Measurements from ENCODE around the gene SYMPK. TPM values are rescaled to one million over a fixed set of nuclear protein-coding genes. Genes with fewer than 3 reads are reported as not detected.
A peak's percentile ranks its signal among the peaks of the same experiment; 100 is the strongest.

SYMPK gene
- total and polyA plus RNA-seq, 7 experiments from 2014 or later, result 9.9 to 110 (median 84.2) TPM

DNA sequence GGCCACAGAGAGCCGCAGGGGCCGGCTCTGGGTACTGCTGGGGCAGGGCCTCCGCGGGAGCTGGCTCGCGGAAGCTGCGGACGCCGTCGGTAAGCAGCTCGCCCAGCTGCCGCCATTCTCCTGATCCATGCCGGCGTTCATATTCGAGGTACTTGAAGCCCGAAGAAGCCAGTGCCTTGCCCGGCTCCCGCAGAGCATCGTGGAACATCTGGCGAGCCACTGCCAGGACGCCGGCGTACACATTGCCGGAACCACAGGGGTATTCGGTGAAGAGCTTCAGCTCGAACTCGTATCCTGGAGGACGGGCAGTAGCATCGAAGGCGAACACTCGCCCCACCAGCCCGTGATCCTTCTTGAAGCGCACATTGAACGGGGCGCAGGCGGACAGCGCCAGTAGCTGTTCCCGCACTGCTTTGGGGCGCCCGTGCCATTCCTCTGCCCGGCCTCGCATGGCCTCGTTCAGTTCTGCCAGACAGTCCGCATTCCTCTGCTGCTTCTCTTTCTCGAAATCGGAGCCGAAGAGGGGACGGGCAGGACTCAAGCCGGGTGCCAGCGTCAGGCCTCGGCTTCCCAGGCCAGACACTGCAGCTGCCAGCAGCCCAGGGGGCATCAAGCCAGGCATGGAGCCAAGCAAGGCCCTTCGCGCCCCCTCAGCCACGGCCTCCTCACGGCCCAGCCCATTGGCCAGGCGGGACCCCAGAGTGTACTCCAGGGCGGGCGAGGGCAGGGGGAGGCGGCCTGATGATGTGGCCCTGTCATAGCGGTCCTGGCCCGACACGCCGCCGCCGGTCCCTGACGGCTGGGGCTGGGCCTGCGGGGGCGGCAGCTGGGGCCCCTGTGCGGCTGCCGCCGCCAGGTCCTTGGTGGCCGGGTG, 22.0 kb upstream of the SYMPK start:
- Histone ChIP-seq H3K27ac (ENCODE audit: low read depth, low read length) (peak overlapping the region; percentile 86), H3K4me3 (ENCODE audit: low read length) (peak overlapping the region; percentile 99), H3K9me3 (ENCODE audit: control insufficient read depth in 2 of 3, low read length in 3 of 3) (no peaks in the 10 kb centered on the region), H3K4me1 (ENCODE audit: control insufficient read depth in 2 of 2, insufficient read depth in 2 of 2, low read length in 2 of 2) (peaks cover 15 to 34% of the 10 kb centered on the region in 2 donors), H3K27me3 (ENCODE audit: control insufficient read depth in 2 of 2, insufficient read depth in 2 of 2, low read length in 2 of 2) (no peaks in the 10 kb centered on the region), H3K36me3 (ENCODE audit: control insufficient read depth in 2 of 3, insufficient read depth in 3 of 3, low read length in 3 of 3) (no peaks in the 10 kb centered on the region)
- Mint-ChIP-seq H3K36me3 (peaks cover 0 to 6% (median 5%) of the 10 kb centered on the region in 5 donors), H3K4me1 (peaks cover 14 to 36% (median 21%) of the 10 kb centered on the region in 7 donors), H3K9me3 (peaks cover 0 to 4% (median 0%) of the 10 kb centered on the region in 11 donors), H3K27me3 (peaks cover 0 to 3% (median 0%) of the 10 kb centered on the region in 5 donors), H3K4me3 (peak overlapping the region; percentile 30 to 96 (median 68)), H3K27ac (peak overlapping the region in 1 of 9 donors; percentile 72)
- POLR2A ChIA-PET, result interaction anchor here (0.5 to 4.2 kb wide), 2 partner anchors 17 to 1464 kb away, joined by 3 to 42 read pairs; partner anchors contain the start of genes DHX34 and MYPOP
- ATAC-seq, result no peak
- DNase-seq, result peak in 2 of 9 donors; percentile 29 to 47
- intact Hi-C loops (cut with micrococcal nuclease), result loop anchor here (5.0 to 10.0 kb wide), 6 partner anchors 380 to 1600 kb away; partner anchors contain the start of genes BLOC1S3 (in 1 of the 2), KPTN (in 1 of the 2), PPP1R37 (in 1 of the 2) and TOMM40 (in 1 of the 2)
- CTCF ChIA-PET, result interaction anchor here (0.6 to 2.5 kb wide), 4 partner anchors 21 to 360 kb away, joined by 3 to 12 read pairs (median 6); partner anchors contain the start of gene CCDC61

- Histone ChIP-seq H3K36me3 (ENCODE audit: control insufficient read depth in 2 of 3, insufficient read depth in 3 of 3, low read length in 3 of 3) (no peaks in the 10 kb centered on the region), H3K9me3 (ENCODE audit: control insufficient read depth in 2 of 3, low read length in 3 of 3) (no peaks in the 10 kb centered on the region), H3K4me1 (ENCODE audit: control insufficient read depth in 2 of 2, insufficient read depth in 2 of 2, low read length in 2 of 2) (peaks cover 15 to 34% of the 10 kb centered on the region in 2 donors), H3K27me3 (ENCODE audit: control insufficient read depth in 2 of 2, insufficient read depth in 2 of 2, low read length in 2 of 2) (no peaks in the 10 kb centered on the region), H3K27ac (ENCODE audit: low read depth, low read length) (peak overlapping the region; percentile 34), H3K4me3 (ENCODE audit: low read length) (no peak overlapping the region)
- CTCF ChIA-PET, result interaction anchor here (1.1 to 2.8 kb wide), 5 partner anchors 8 to 114 kb away, joined by 3 to 12 read pairs (median 5); no protein-coding TSS in a partner anchor
- intact Hi-C loops (cut with micrococcal nuclease), result loop anchor here (1.0 to 10.0 kb wide), 5 partner anchors 67 to 1601 kb away; partner anchors contain the start of gene KPTN (in 1 of the 2)
- POLR2A ChIA-PET, result interaction anchor here (0.5 to 4.2 kb wide), 2 partner anchors 18 to 1465 kb away, joined by 3 to 42 read pairs; partner anchors contain the start of genes DHX34 and MYPOP
- Mint-ChIP-seq H3K4me3 (peak overlapping the region in 9 of 10 donors; percentile 76 to 95 (median 83)), H3K36me3 (peaks cover 0 to 6% (median 5%) of the 10 kb centered on the region in 5 donors), H3K4me1 (peaks cover 14 to 36% (median 21%) of the 10 kb centered on the region in 7 donors), H3K9me3 (peaks cover 0 to 4% (median 0%) of the 10 kb centered on the region in 11 donors), H3K27me3 (peaks cover 0 to 3% (median 0%) of the 10 kb centered on the region in 5 donors), H3K27ac (peak overlapping the region in 5 of 9 donors; percentile 43 to 94 (median 80))
- no peak for DNase-seq
- no peak for ATAC-seq
Observed at GRCh38 chr19:45883881-45884681, 21.1 kb upstream of the SYMPK start.

GRCh38 chr19:45883586-45883880, 20.6 kb upstream of the SYMPK start:
- peaks cover 0 to 6% (median 5%) of the 10 kb centered on the region in 5 donors for H3K36me3 Mint-ChIP-seq
- ATAC-seq (no peak), DNase-seq (no peak)
- H3K27ac Mint-ChIP-seq, result peak overlapping the region; percentile 6 to 94 (median 75)
- peaks cover 18 to 39% (median 24%) of the 10 kb centered on the region in 7 donors for H3K4me1 Mint-ChIP-seq
- H3K9me3 Mint-ChIP-seq, result peaks cover 0 to 4% (median 0%) of the 10 kb centered on the region in 11 donors
- intact Hi-C loops (cut with micrococcal nuclease), result loop anchor here (1.0 to 10.0 kb wide), 5 partner anchors 66 to 1601 kb away; partner anchors contain the start of gene KPTN (in 1 of the 2)
- ChIA-PET CTCF (interaction anchor here (1.5 to 2.8 kb wide), 4 partner anchors 9 to 114 kb away, joined by 3 to 12 read pairs (median 4); no protein-coding TSS in a partner anchor), POLR2A (no interaction called here)
- Histone ChIP-seq H3K4me1 (ENCODE audit: control insufficient read depth in 2 of 2, insufficient read depth in 2 of 2, low read length in 2 of 2) (peaks cover 15 to 34% of the 10 kb centered on the region in 2 donors), H3K27ac (ENCODE audit: low read depth, low read length) (peak overlapping the region; percentile 34), H3K9me3 (ENCODE audit: control insufficient read depth in 2 of 3, low read length in 3 of 3) (no peaks in the 10 kb centered on the region), H3K27me3 (ENCODE audit: control insufficient read depth in 2 of 2, insufficient read depth in 2 of 2, low read length in 2 of 2) (no peaks in the 10 kb centered on the region), H3K4me3 (ENCODE audit: low read length) (no peak overlapping the region), H3K36me3 (ENCODE audit: control insufficient read depth in 2 of 3, insufficient read depth in 3 of 3, low read length in 3 of 3) (no peaks in the 10 kb centered on the region)
- peaks cover 0 to 6% (median 3%) of the 10 kb centered on the region in 5 donors for H3K27me3 Mint-ChIP-seq
- peak overlapping the region; percentile 76 to 88 (median 82) for H3K4me3 Mint-ChIP-seq

DNA sequence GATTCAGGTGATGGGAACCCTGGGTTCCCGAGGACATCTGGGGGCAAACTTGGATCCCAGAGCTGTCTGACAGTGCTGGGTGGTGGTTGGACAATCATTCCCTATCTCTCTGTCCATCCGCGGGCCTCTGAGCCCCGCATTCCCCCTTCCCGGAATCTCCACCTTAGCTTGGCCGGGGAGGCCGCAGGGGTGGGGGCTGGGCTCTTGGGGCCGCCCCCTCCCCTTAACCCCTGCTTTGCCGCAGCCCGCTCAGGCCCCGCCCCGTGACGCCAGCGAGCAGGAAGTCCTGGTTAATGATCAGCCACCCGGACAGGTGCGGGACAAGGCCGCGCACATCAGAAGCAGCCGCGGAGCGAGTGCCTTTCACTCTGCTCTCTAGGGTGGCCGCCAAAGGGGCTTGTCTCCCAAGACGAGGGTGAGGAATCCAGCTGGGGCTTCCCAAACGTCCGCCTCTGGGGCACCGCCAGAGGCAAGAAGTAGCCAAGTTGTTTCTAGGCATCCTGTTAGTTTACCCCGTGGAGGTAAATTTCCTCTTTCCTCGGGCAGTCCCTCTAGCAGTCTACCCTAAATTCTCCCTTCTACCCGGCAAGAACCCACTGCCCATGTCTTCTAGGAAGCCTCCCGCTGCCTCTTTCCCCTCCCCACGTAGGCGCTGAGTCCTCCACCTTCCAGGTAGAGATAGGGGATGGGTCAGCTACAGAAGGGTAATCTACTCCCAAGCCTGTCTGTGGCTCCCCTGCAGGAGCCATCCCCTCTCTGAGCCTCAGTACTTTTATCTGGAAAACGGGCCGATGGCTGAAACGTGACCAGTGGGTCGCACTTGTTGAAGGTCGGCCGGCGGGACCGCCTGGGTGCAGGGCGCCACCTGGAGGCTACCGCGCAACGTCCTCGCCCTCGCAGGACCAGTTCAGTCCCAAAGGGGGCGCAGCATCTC, 20.0 kb upstream of the SYMPK start:
- H3K36me3 Mint-ChIP-seq, result peaks cover 0 to 6% (median 5%) of the 10 kb centered on the region in 5 donors
- intact Hi-C loops (cut with micrococcal nuclease), result loop anchor here (1.0 to 10.0 kb wide), 5 partner anchors 66 to 1602 kb away; partner anchors contain the start of gene KPTN (in 1 of the 2)
- peaks cover 0 to 10% (median 7%) of the 10 kb centered on the region in 5 donors for H3K27me3 Mint-ChIP-seq
- H3K4me1 Mint-ChIP-seq, result peaks cover 20 to 43% (median 28%) of the 10 kb centered on the region in 7 donors
- H3K4me3 Mint-ChIP-seq, result peak overlapping the region; percentile 76 to 88 (median 82)
- H3K27ac Mint-ChIP-seq, result peak overlapping the region; percentile 6 to 94 (median 75)
- Histone ChIP-seq H3K9me3 (ENCODE audit: control insufficient read depth in 2 of 3, low read length in 3 of 3) (no peaks in the 10 kb centered on the region), H3K27me3 (ENCODE audit: control insufficient read depth in 2 of 2, insufficient read depth in 2 of 2, low read length in 2 of 2) (no peaks in the 10 kb centered on the region), H3K4me1 (ENCODE audit: control insufficient read depth in 2 of 2, insufficient read depth in 2 of 2, low read length in 2 of 2) (peaks cover 15 to 34% of the 10 kb centered on the region in 2 donors), H3K27ac (ENCODE audit: low read depth, low read length) (no peak overlapping the region), H3K4me3 (ENCODE audit: low read length) (no peak overlapping the region), H3K36me3 (ENCODE audit: control insufficient read depth in 2 of 3, insufficient read depth in 3 of 3, low read length in 3 of 3) (no peaks in the 10 kb centered on the region)
- peak; percentile 67 to 87 (median 77) for DNase-seq
- peaks cover 0 to 4% (median 0%) of the 10 kb centered on the region in 11 donors for H3K9me3 Mint-ChIP-seq
- ATAC-seq, result peak; percentile 62
- ChIA-PET CTCF (interaction anchor here (1.5 to 2.8 kb wide), 6 partner anchors 10 to 113 kb away, joined by 3 to 12 read pairs (median 6); partner anchors contain the start of genes MYPOP and SYMPK), POLR2A (interaction anchor here (0.7 to 1.1 kb wide), 2 partner anchors 18 to 384 kb away, joined by 3 read pairs; no protein-coding TSS in a partner anchor)

- intact Hi-C loops (cut with micrococcal nuclease), result loop anchor here (10.0 kb wide), 3 partner anchors 383 to 1603 kb away; partner anchors contain the start of gene KPTN (in 1 of the 2)
- Mint-ChIP-seq H3K4me1 (peaks cover 20 to 46% (median 32%) of the 10 kb centered on the region in 7 donors), H3K9me3 (peaks cover 0 to 4% (median 0%) of the 10 kb centered on the region in 11 donors), H3K27me3 (peaks cover 0 to 16% (median 7%) of the 10 kb centered on the region in 5 donors), H3K36me3 (peaks cover 0 to 6% (median 5%) of the 10 kb centered on the region in 5 donors), H3K4me3 (peak overlapping the region in 2 of 10 donors; percentile 11 to 20), H3K27ac (no peak overlapping the region)
- H3K4me3 ChIP-seq (ENCODE audit: low read length), result no peak overlapping the region
- H3K27ac ChIP-seq (ENCODE audit: low read depth, low read length), result no peak overlapping the region
- H3K36me3 ChIP-seq (ENCODE audit: control insufficient read depth in 2 of 3, insufficient read depth in 3 of 3, low read length in 3 of 3), result no peaks in the 10 kb centered on the region
- ChIA-PET POLR2A (interaction anchor here (1.1 kb wide), 1 partner anchor 19 kb away, joined by 3 read pairs; no protein-coding TSS in a partner anchor), CTCF (interaction anchor here (0.5 to 2.8 kb wide), 5 partner anchors 12 to 65 kb away, joined by 3 to 12 read pairs (median 8); partner anchors contain the start of genes MYPOP and SYMPK)
- H3K9me3 ChIP-seq (ENCODE audit: control insufficient read depth in 2 of 3, low read length in 3 of 3), result no peaks in the 10 kb centered on the region
- peaks cover 13 to 34% of the 10 kb centered on the region in 2 donors for H3K4me1 ChIP-seq (ENCODE audit: control insufficient read depth in 2 of 2, insufficient read depth in 2 of 2, low read length in 2 of 2)
- DNase-seq, result no peak
- no peaks in the 10 kb centered on the region for H3K27me3 ChIP-seq (ENCODE audit: control insufficient read depth in 2 of 2, insufficient read depth in 2 of 2, low read length in 2 of 2)
- no peak for ATAC-seq
Observed at GRCh38 chr19:45881909-45882528, 19.1 kb upstream of the SYMPK start.
